Hematopoietic multipotent progenitor cell treated with erythropoietin and hydrocortisone succinate and interleukin-3 and kit ligand, for 8 days (in vitro differentiated cells): ENCODE measurements around the gene MEGF6.

Experiments
- DNase-seq: peaks from one replicate; pipeline ENCODE4 v3.0.0-alpha.2; 2015

Gene MEGF6

GRCh38 chr1:3477241-3477995 is 133.9 kb downstream of the MEGF6 start:
- DNase-seq, result no peak

- no peak for DNase-seq
Observed at GRCh38 chr1:3476666-3477065, 134.6 kb downstream of the MEGF6 start.

GRCh38 chr1:3475839-3476573 is 135.3 kb downstream of the MEGF6 start:
- DNase-seq, result no peak

GRCh38 chr1:3474421-3474820 is 136.9 kb downstream of the MEGF6 start:
- no peak for DNase-seq

- no peak for DNase-seq
Observed at GRCh38 chr1:3474016-3474415, 137.3 kb downstream of the MEGF6 start.

GRCh38 chr1:3473381-3473844 is 137.9 kb downstream of the MEGF6 start:
- DNase-seq, result no peak

GRCh38 chr1:3472906-3473305 is 138.4 kb downstream of the MEGF6 start:
- DNase-seq, result no peak

GRCh38 chr1:3472088-3472850 is 139.0 kb downstream of the MEGF6 start:
- no peak for DNase-seq

- no peak for DNase-seq
Observed at GRCh38 chr1:3471356-3472087, 139.8 kb downstream of the MEGF6 start.

GRCh38 chr1:3470650-3471355 is 140.5 kb downstream of the MEGF6 start:
- no peak for DNase-seq

- DNase-seq, result no peak
Observed at GRCh38 chr1:3469849-3470649, 141.3 kb downstream of the MEGF6 start.

- no peak for DNase-seq
Observed at GRCh38 chr1:3469104-3469848, 142.0 kb downstream of the MEGF6 start.

- DNase-seq, result no peak
Observed at GRCh38 chr1:3468236-3469103, 142.8 kb downstream of the MEGF6 start.

- no peak for DNase-seq
Observed at GRCh38 chr1:3467096-3468036, 143.9 kb downstream of the MEGF6 start.

GRCh38 chr1:3466366-3467075 is 144.8 kb downstream of the MEGF6 start:
- no peak for DNase-seq

- no peak for DNase-seq
Observed at GRCh38 chr1:3465935-3466321, 145.4 kb downstream of the MEGF6 start.

GRCh38 chr1:3465091-3465934 is 146.0 kb downstream of the MEGF6 start:
- DNase-seq, result no peak
